Type B pancreatic cell (in vitro differentiated cells): ENCODE data around the gene ARHGAP32. TPM values are rescaled to one million over a fixed set of nuclear protein-coding genes. Genes with fewer than 3 reads are reported as not detected.
A peak's percentile ranks its signal among the peaks of the same experiment; 100 is the strongest.

Experiments used
- DNase-seq: peaks from one replicate; pipeline ENCODE4 v3.0.0; 2021; ENCODE audit warnings: mixed read lengths; ENCODE audit not compliant: unreplicated experiment; ENCODE audit errors: extremely low spot score
- H3K27ac Mint-ChIP-seq: 2 replicates; pipeline ENCODE4 v1.8.0; 2021; ENCODE audit warnings: mild to moderate bottlenecking, mixed read lengths
- H3K27me3 Mint-ChIP-seq: 2 replicates; pipeline ENCODE4 v1.8.0; 2021; ENCODE audit warnings: mixed read lengths
- H3K36me3 Mint-ChIP-seq: 2 replicates; pipeline ENCODE4 v1.8.0; 2021; ENCODE audit warnings: mixed read lengths
- H3K4me1 Mint-ChIP-seq: one replicate; pipeline ENCODE4 v1.8.0; 2021; ENCODE audit warnings: mixed read lengths; ENCODE audit not compliant: unreplicated experiment
- H3K4me3 Mint-ChIP-seq: 2 replicates; pipeline ENCODE4 v1.8.0; 2021; ENCODE audit warnings: mild to moderate bottlenecking, mixed read lengths
- H3K9me3 Mint-ChIP-seq: 2 replicates; pipeline ENCODE4 v1.8.0; 2021; ENCODE audit warnings: mixed read lengths
- CTCF ChIP-seq: fragments of 200-600 bp; sonication (generic); conservative IDR thresholded peaks from 2 replicates; pipeline ENCODE4 v1.5.0; 2021; ENCODE audit warnings: antibody characterized with exemption, mild to moderate bottlenecking
- total RNA-seq: library from RNA; stranded (reverse); gene quantifications from 2 replicates; pipeline ENCODE4 v1.2.1, GENCODE V29; 2021; ENCODE audit warnings: low replicate concordance

Gene ARHGAP32
- total RNA-seq, 1 donor from 2014 or later = 41.6 TPM

GRCh38 chr11:129034001-129034400, 158.1 kb downstream of the ARHGAP32 start:
- H3K36me3 Mint-ChIP-seq = peaks cover 30% of the 10 kb centered on the region
- no peak for TF ChIP-seq CTCF
- no peak overlapping the region for H3K27ac Mint-ChIP-seq
- H3K9me3 Mint-ChIP-seq = no peaks in the 10 kb centered on the region
- no peak for DNase-seq
- H3K27me3 Mint-ChIP-seq = no peaks in the 10 kb centered on the region
- H3K4me1 Mint-ChIP-seq = no peaks in the 10 kb centered on the region
- no peak overlapping the region for H3K4me3 Mint-ChIP-seq

- peaks cover 5% of the 10 kb centered on the region for H3K36me3 Mint-ChIP-seq
- no peaks in the 10 kb centered on the region for H3K27me3 Mint-ChIP-seq
- H3K27ac Mint-ChIP-seq = peak overlapping the region; percentile 90
- H3K9me3 Mint-ChIP-seq = no peaks in the 10 kb centered on the region
- peak overlapping the region; percentile 90 for H3K4me3 Mint-ChIP-seq
- H3K4me1 Mint-ChIP-seq = peaks cover 7% of the 10 kb centered on the region
- TF ChIP-seq CTCF = no peak
- DNase-seq = no peak
Observed at GRCh38 chr11:129023968-129024676, 168.0 kb downstream of the ARHGAP32 start.

- TF ChIP-seq CTCF = no peak
- no peaks in the 10 kb centered on the region for H3K9me3 Mint-ChIP-seq
Observed at GRCh38 chr11:129021295-129021694, 170.8 kb downstream of the ARHGAP32 start.

GRCh38 chr11:129018991-129019390, 173.1 kb downstream of the ARHGAP32 start:
- no peak for TF ChIP-seq CTCF
- DNase-seq = no peak
- Mint-ChIP-seq H3K27me3 (no peaks in the 10 kb centered on the region), H3K27ac (no peak overlapping the region), H3K4me1 (peaks cover 3% of the 10 kb centered on the region), H3K36me3 (no peaks in the 10 kb centered on the region), H3K4me3 (no peak overlapping the region), H3K9me3 (no peaks in the 10 kb centered on the region)

More at GRCh38 chr11:129021295-129021694, 170.8 kb downstream of the ARHGAP32 start:
- H3K4me1 Mint-ChIP-seq = peaks cover 7% of the 10 kb centered on the region
- no peaks in the 10 kb centered on the region for H3K36me3 Mint-ChIP-seq
- DNase-seq = no peak
- no peak overlapping the region for H3K4me3 Mint-ChIP-seq
- no peak overlapping the region for H3K27ac Mint-ChIP-seq
- no peaks in the 10 kb centered on the region for H3K27me3 Mint-ChIP-seq

GRCh38 chr11:129018126-129018525, 174.0 kb downstream of the ARHGAP32 start:
- no peak overlapping the region for H3K27ac Mint-ChIP-seq
- no peak for DNase-seq
- no peaks in the 10 kb centered on the region for H3K27me3 Mint-ChIP-seq
- no peak overlapping the region for H3K4me3 Mint-ChIP-seq
- H3K36me3 Mint-ChIP-seq = no peaks in the 10 kb centered on the region
- H3K9me3 Mint-ChIP-seq = no peaks in the 10 kb centered on the region
- TF ChIP-seq CTCF = no peak
- no peaks in the 10 kb centered on the region for H3K4me1 Mint-ChIP-seq
